HepG2 (cell line): ENCODE measurements around the gene CST4. TPM values are rescaled to one million over a fixed set of nuclear protein-coding genes. Genes with fewer than 3 reads are reported as not detected.
A peak's percentile ranks its signal among the peaks of the same experiment; 100 is the strongest.

Experiments used
- BATF2 ChIP-seq: sonication (generic); formaldehyde crosslinking; IDR thresholded peaks from 2 replicates; pipeline ENCODE4 v1.8.0; 2022; ENCODE audit warnings: mild to moderate bottlenecking, missing genetic modification reagents, moderate library complexity
- CEBPB ChIP-seq: IDR thresholded peaks from 2 replicates; pipeline ENCODE4 v1.6.1; 2011; ENCODE audit warnings: low read depth, low read length, improper control_type of control experiment, borderline replicate concordance
- CENPT ChIP-seq: sonication (generic); formaldehyde crosslinking; IDR thresholded peaks from 2 replicates; pipeline ENCODE4 v1.8.0; 2022; ENCODE audit warnings: low read depth, mild to moderate bottlenecking, moderate library complexity, missing genetic modification reagents
- MXD3 ChIP-seq: IDR thresholded peaks from 2 replicates; pipeline ENCODE4 v1.6.1; 2016; ENCODE audit warnings: mild to moderate bottlenecking, missing biosample characterization, missing genetic modification reagents
- POLR2G ChIP-seq: fragments of 200-400 bp; formaldehyde crosslinking; IDR thresholded peaks from 2 replicates; pipeline ENCODE4 v1.6.1; 2018; ENCODE audit warnings: mild to moderate bottlenecking, low read depth, low read length, moderate library complexity
- TERF1 ChIP-seq: sonication (generic); formaldehyde crosslinking; IDR thresholded peaks from 2 replicates; pipeline ENCODE4 v1.8.0; 2022; ENCODE audit warnings: mild to moderate bottlenecking, missing genetic modification reagents, moderate library complexity
- ZNF280B ChIP-seq: sonication (generic); formaldehyde crosslinking; IDR thresholded peaks from 2 replicates; pipeline ENCODE4 v1.5.0; 2020; ENCODE audit warnings: missing genetic modification reagents, mild to moderate bottlenecking, borderline replicate concordance
- ZNF326 ChIP-seq: sonication (generic); formaldehyde crosslinking; IDR thresholded peaks from 2 replicates; pipeline ENCODE4 v1.4.0; 2020; ENCODE audit warnings: missing genetic modification reagents, borderline replicate concordance
- polyA plus RNA-seq, 8 experiments: library from polyadenylated mRNA; depleted of rRNA in 3 of 8; stranded (reverse) in 7 of 8; unstranded in 1 of 8; fragments of >200 nt; fragmentation: Illumina TruSeq in 4 of 8; extraction: Trizol in 4 of 8; gene quantifications; 2 replicates each; pipeline versions ENCODE4 v1.2.1 to v1.2.3, GENCODE V29; 2011 to 2016; ENCODE audit warnings: low read depth in 4 of 8, missing spikeins in 1 of 8, mixed read lengths in 1 of 8; ENCODE audit not compliant: insufficient read depth in 1 of 8
- total RNA-seq, 5 experiments: library from RNA; depleted of rRNA; stranded (reverse); fragments of >200 nt; fragmentation: Illumina TruSeq; extraction: Trizol; gene quantifications; 2 replicates each; pipeline ENCODE4 v1.2.3, GENCODE V29; 2016; ENCODE audit warnings: low read depth in 1 of 5

CST4 gene
- total and polyA plus RNA-seq, 2 of the 13 experiments (the other 11 are each of a cell fraction or from before 2014, with no cell fraction given) = not detected

GRCh38 chr20:23662276-23662870, 26.5 kb downstream of the CST4 start (continued):
- TF ChIP-seq TERF1 (CRISPR knock-in tag) (0 out of 2 replicates have a peak, but pooled peaks have one; percentile 39), CENPT (peak; percentile 47; the same call in 1 of the 2 replicates), POLR2G (peak; percentile 21; the same call in 1 of the 2 replicates), MXD3 (CRISPR knock-in tag) (no peak), ZNF280B (peak; percentile 54; the same call in 1 of the 2 replicates), ZNF326 (CRISPR knock-in tag) (no peak), CEBPB (no peak), BATF2 (CRISPR knock-in tag) (no peak)
